ENCODE data around the gene ITIH4. TPM values are rescaled to one million over a fixed set of nuclear protein-coding genes. Genes with fewer than 3 reads are reported as not detected.
A peak's percentile ranks its signal among the peaks of the same experiment; 100 is the strongest.

Gene ITIH4
- total RNA-seq, 1 donor from 2014 or later = 23.7 TPM

DNA sequence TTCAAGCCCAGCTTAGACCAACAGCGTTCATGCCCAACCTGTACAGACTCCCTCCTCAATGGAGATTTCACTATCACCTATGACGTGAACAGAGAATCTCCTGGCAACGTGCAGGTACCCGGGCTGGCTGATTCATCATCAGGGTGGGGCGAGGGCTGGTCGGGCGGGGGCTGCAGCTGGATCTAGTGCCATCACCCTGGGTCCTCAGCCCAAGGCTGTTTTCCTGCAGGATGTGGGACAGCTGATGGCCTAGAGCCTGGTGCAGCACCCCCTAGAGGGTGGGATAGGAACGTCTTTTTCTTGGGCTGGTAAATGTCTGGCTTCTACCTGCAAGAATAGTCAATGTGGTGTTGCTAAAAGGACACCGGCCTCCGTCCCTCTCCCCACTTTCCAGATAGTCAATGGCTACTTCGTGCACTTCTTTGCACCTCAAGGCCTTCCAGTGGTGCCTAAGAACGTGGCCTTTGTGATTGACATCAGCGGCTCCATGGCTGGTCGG is 31.4 kb downstream of the ITIH4 start:
- TF ChIP-seq, protein P1, sequence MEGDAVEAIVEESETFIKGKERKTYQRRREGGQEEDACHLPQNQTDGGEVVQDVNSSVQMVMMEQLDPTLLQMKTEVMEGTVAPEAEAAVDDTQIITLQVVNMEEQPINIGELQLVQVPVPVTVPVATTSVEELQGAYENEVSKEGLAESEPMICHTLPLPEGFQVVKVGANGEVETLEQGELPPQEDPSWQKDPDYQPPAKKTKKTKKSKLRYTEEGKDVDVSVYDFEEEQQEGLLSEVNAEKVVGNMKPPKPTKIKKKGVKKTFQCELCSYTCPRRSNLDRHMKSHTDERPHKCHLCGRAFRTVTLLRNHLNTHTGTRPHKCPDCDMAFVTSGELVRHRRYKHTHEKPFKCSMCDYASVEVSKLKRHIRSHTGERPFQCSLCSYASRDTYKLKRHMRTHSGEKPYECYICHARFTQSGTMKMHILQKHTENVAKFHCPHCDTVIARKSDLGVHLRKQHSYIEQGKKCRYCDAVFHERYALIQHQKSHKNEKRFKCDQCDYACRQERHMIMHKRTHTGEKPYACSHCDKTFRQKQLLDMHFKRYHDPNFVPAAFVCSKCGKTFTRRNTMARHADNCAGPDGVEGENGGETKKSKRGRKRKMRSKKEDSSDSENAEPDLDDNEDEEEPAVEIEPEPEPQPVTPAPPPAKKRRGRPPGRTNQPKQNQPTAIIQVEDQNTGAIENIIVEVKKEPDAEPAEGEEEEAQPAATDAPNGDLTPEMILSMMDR (IDR thresholded peaks at IDR 0.05) = peak; percentile 32
- no peak overlapping the region for H3K27ac ChIP-seq
- ATAC-seq = peak; percentile 5 to 18
- no peak overlapping the region for H3K4me3 ChIP-seq
- H3K9me3 ChIP-seq = no peaks in the 10 kb centered on the region
- no peak for DNase-seq
- no peaks in the 10 kb centered on the region for H3K36me3 ChIP-seq
- H3K27me3 ChIP-seq (ENCODE audit: low read depth) = no peaks in the 10 kb centered on the region
- intact Hi-C loops (cut with DNase I) = no loop called here
- no peaks in the 10 kb centered on the region for H3K4me1 ChIP-seq

DNA sequence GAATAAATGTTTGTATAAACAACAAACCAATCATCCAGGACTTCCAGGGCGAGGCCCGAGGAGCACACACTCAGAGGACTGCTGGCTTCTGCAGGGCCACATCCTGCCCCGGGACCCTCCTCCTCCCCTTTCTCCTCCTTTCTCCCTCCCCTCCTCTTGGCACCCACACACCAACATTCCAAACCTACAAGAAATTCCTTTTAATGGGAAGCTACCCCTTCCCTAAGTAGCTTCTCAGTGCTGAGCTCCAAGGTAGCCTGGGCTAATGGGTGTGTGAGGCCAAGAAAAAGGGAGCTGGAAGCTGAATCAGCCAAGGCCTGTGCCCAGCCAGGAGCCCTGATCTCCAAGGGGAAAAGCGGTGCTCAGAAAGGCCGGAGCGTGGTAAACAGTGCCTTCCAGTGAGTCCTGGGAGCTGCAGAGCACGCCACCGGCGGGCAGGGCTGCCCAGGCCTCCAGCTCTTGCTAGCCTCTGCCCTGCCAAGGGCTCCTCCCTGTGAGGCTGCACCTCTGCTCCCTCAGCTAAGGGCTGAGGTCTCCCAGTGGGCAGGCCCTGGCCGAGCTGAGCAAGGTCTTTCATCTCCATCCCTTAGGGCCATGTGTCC is 32.0 kb downstream of the ITIH4 start:
- TF ChIP-seq, protein P1 (IDR thresholded peaks at IDR 0.05) = no peak
- DNase-seq (no peak), ATAC-seq (no peak)
- intact Hi-C loops (cut with DNase I) = no loop called here
- Histone ChIP-seq H3K9me3 (no peaks in the 10 kb centered on the region), H3K27me3 (ENCODE audit: low read depth) (no peaks in the 10 kb centered on the region), H3K36me3 (no peaks in the 10 kb centered on the region), H3K27ac (no peak overlapping the region), H3K4me1 (no peaks in the 10 kb centered on the region), H3K4me3 (no peak overlapping the region)

DNA sequence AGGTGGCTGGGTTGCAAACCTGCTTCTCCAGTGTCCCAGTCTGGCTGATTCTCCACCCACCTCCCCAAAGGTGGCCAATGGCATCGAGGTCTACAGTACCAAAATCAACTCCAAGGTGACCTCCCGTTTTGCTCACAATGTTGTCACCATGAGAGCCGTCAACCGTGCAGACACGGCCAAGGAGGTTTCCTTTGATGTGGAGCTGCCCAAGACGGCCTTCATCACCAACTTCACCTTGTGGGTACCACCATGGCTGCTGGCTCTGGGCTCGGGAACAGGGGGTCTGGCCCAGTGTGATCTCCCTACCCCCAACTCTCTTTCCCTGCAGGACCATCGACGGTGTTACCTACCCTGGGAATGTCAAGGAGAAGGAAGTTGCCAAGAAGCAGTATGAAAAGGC is 34.1 kb downstream of the ITIH4 start:
- intact Hi-C loops (cut with DNase I) = no loop called here
- ATAC-seq (no peak), DNase-seq (no peak)
- H3K36me3 ChIP-seq = no peaks in the 10 kb centered on the region
- no peaks in the 10 kb centered on the region for H3K27me3 ChIP-seq (ENCODE audit: low read depth)
- no peaks in the 10 kb centered on the region for H3K9me3 ChIP-seq
- H3K4me3 ChIP-seq = no peak overlapping the region
- no peak overlapping the region for H3K27ac ChIP-seq
- TF ChIP-seq, protein P1 (IDR thresholded peaks at IDR 0.05) = no peak
- H3K4me1 ChIP-seq = no peaks in the 10 kb centered on the region

DNA sequence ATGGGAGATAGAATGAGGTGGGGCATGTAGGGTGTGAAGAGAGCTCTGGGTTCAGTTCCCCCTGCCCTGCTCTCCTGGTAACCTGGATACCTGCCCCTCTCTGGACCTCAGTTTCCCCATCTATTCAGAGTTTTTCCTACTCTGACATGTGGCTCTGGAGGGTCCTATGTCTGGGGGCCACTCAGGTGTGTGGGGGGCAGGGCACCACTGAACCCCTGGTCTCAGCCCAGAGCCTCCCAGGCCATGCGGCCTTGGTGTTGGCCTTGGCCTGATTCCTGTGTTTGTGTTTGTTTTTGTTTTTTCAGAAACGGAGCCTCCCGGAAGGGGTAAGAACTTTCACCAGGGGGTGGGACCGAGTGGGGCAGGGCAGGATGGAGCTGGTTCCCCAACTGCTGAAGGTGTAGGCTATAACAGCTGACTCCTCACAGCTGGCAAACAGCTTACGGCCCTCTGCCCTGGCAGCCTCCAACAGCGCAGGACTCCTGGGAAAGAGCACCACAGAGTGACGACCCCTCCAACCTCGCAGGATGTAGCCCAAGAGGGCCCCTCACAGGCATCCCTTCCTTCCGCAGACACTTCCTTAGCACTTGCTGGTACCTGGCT is 35.1 kb downstream of the ITIH4 start:
- Histone ChIP-seq H3K4me1 (no peaks in the 10 kb centered on the region), H3K27me3 (ENCODE audit: low read depth) (no peaks in the 10 kb centered on the region), H3K27ac (no peak overlapping the region), H3K9me3 (no peaks in the 10 kb centered on the region), H3K36me3 (no peaks in the 10 kb centered on the region), H3K4me3 (no peak overlapping the region)
- DNase-seq (no peak), ATAC-seq (no peak)
- TF ChIP-seq, protein P1 (IDR thresholded peaks at IDR 0.05) = no peak
- intact Hi-C loops (cut with DNase I) = no loop called here

DNA sequence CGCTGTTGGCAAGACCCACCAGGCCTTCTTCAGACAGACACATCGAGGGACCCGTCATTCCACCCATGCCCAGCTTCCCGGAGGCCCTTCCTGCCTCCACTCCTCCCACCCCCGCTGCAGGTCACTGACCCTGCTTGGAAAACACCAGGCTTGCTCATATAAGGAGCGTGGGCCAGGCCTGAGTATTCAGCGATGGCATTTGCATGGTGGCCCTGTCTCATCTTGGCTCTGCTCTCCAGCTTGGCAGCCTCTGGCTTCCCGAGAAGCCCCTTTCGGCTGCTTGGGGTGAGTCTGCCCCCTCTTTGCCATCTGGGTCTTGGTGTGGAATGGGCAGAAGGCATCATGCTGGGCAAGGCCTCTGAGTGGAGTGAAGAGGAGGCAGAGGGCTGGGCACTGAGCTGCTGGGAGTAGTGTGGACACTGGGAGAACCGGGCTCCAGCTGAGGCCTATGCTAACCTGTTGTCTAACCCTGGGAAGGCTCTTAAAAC is 35.8 kb downstream of the ITIH4 start, which contains the start of gene ITIH3:
Gene ITIH3 (plus strand): TSS at position 185 of the 488 bp plus-strand sequence. CDS start 8 bp downstream, at position 193.
- TF ChIP-seq, protein P1 (IDR thresholded peaks at IDR 0.05) = no peak
- H3K27me3 ChIP-seq (ENCODE audit: low read depth) = no peaks in the 10 kb centered on the region
- no peak within 1 kb of the TSS for H3K4me3 ChIP-seq
- no peaks in the 10 kb centered on the region for H3K4me1 ChIP-seq
- no peak for ATAC-seq
- H3K36me3 ChIP-seq = no peaks in the 10 kb centered on the region
- intact Hi-C loops (cut with DNase I) = no loop called here
- no peaks in the 10 kb centered on the region for H3K9me3 ChIP-seq
- DNase-seq = no peak
- H3K27ac ChIP-seq = no peak within 1 kb of the TSS
